AG04450 (cell line): ENCODE results near the gene NRBF2. TPM values are rescaled to one million over a fixed set of nuclear protein-coding genes. Genes with fewer than 3 reads are reported as not detected.

Source experiments
- CTCF ChIA-PET: fragments of 300-600, 350-600 bp; formaldehyde crosslinking; extraction: SDS; loops from one replicate; lab custom pipeline; 2022; ENCODE audit warnings: antibody characterized with exemption, inconsistent platforms; lab: Charles Lee
- POLR2A ChIA-PET: fragments of 350-600 bp; formaldehyde crosslinking; extraction: SDS; loops from one replicate; lab custom pipeline; 2021; ENCODE audit warnings: antibody characterized with exemption, inconsistent platforms; lab: Yijun Ruan, JAX
- DNase-seq: peaks from one replicate; pipeline ENCODE4 v3.0.0-alpha.2; 2011; ENCODE audit warnings: low read depth, low spot score
- H3K27ac ChIP-seq: one replicate; pipeline ENCODE4 v1.5.1; 2012; ENCODE audit warnings: low read depth, low read length, control low read depth
- H3K27me3 ChIP-seq: one replicate; pipeline ENCODE4 v1.6.0; 2012; ENCODE audit warnings: low read length; ENCODE audit not compliant: control insufficient read depth, insufficient read depth
- H3K4me3 ChIP-seq: 2 replicates; pipeline ENCODE4 v1.5.1; 2011; ENCODE audit warnings: mild to moderate bottlenecking, low read depth, low read length, control low read depth
- H3K9me3 ChIP-seq: 2 replicates; pipeline ENCODE4 v1.5.1; 2012; ENCODE audit warnings: low read length; ENCODE audit not compliant: control insufficient read depth, insufficient read depth
- CTCF ChIP-seq: IDR thresholded peaks from 2 replicates; pipeline ENCODE4 v1.5.1; 2011; ENCODE audit warnings: low read depth, low read length, control low read depth, inconsistent platforms
- polyA plus RNA-seq: library from polyadenylated mRNA; depleted of rRNA; stranded (reverse); fragments of >200 nt; gene quantifications from 2 replicates; pipeline ENCODE4 v1.2.3, GENCODE V29; 2011

The NRBF2 gene
- polyA plus RNA-seq, 1 experiment, result 34.5 TPM

DNA sequence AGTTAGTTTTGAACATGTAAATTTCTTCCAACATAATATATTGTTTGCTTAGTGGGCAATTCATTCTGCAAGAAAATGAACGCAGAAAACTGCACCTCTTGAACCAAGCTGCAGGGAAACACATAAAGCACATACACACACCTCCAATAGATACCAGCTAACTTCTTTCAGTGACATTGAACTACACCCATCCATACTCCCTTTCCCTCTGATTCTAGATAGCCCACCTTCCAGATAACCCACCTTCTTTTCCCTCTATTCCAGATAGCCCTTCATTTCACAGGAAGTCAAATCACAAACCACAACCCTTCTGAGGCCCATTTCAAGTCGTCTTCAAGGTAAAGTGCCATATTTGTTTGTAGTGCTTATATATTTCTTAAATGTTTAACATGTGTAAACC is 28.5 kb downstream of the NRBF2 start:
- DNase-seq, result no peak
- no peaks in the 10 kb centered on the region for H3K9me3 ChIP-seq
- POLR2A ChIA-PET, result no interaction called here

DNA sequence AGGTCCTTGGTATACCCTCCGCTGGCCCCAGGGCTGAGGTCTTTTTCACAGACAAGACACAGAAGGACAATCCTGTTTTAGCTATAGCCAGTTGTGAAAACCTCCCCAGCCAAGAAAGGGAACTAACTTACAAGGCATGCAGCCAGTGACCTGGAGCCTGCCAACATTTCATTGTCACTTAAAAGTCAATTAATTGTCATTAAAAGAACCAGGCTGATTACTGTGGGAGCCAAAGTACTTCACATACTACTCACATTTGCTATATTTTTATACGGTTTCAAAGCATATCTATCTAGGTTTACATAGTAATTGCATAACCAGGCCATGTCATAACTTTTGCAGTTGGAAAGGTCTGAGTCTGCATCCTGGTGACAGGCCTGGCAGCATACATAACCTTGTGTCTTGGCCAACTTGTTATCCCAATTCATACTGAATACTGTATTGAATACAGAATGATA is 31.1 kb downstream of the NRBF2 start:
- H3K9me3 ChIP-seq, result no peaks in the 10 kb centered on the region
- no peak for DNase-seq
- no peak overlapping the region for H3K4me3 ChIP-seq
- TF ChIP-seq CTCF, result no peak
- CTCF ChIA-PET, result interaction anchor here (1.9 to 10.6 kb wide), 3 partner anchors 467 to 564 kb away, joined by 4 to 363 read pairs (median 171); no protein-coding TSS in a partner anchor
- no peak overlapping the region for H3K27ac ChIP-seq
- POLR2A ChIA-PET, result no interaction called here
- H3K27me3 ChIP-seq, result no peaks in the 10 kb centered on the region

More for the DNA sequence above, 28.5 kb downstream of the NRBF2 start:
- CTCF ChIA-PET, result interaction anchor here (0.6 to 1.8 kb wide), 7 partner anchors 344 to 897 kb away, joined by 3 to 18 read pairs (median 4); no protein-coding TSS in a partner anchor
- H3K4me3 ChIP-seq, result no peak overlapping the region
- no peak for TF ChIP-seq CTCF
- H3K27me3 ChIP-seq, result no peaks in the 10 kb centered on the region
- H3K27ac ChIP-seq, result no peak overlapping the region

DNA sequence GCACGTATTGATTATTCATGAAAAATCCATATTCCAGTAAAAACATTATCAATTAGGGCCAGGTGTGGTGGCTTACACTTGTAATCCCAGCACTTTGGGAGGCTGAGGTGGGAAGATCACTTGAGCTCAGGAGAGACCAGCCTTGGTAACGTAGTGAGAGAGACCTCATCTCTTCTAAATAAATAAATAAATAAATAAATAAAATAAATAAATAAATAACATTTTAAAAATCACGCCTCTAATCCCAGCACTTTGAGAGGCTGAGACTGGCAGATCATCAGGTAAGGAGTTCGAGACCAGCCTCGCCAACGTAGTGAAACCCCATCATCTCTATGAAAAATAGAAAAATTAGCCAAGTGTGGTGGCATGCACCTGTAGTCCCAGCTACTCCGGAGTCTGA is 32.1 kb downstream of the NRBF2 start:
- TF ChIP-seq CTCF, result no peak
- ChIA-PET POLR2A (no interaction called here), CTCF (interaction anchor here (0.6 to 10.6 kb wide), 8 partner anchors 23 to 904 kb away, joined by 3 to 363 read pairs (median 16); no protein-coding TSS in a partner anchor)
- H3K27ac ChIP-seq, result no peak overlapping the region
- no peak overlapping the region for H3K4me3 ChIP-seq
- H3K9me3 ChIP-seq, result no peaks in the 10 kb centered on the region
- DNase-seq, result no peak
- H3K27me3 ChIP-seq, result no peaks in the 10 kb centered on the region

DNA sequence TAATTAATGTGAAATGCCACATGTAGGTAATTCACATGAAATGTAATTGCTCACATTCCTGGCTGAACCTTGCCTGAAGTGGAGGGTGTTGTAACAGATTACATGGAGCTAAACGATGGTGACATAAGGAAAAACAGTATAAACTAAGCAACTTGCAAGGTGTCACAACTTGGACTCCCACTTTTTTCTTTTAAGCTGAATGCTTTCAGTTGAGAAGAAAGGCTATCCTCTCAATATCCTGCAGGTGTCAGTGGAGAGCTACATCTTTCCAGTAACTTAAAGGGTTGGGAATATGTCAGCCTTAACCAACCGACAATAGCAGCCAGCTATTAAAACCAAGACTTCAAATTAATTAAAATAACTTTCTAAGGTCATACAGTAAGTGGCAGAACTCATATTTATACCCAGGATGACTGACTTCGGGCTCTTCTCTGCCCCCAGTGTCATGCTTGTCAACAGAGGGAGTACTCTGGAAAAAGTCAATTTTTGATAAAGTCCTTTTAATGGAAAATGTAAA is 33.7 kb downstream of the NRBF2 start:
- H3K9me3 ChIP-seq, result no peaks in the 10 kb centered on the region
- H3K27ac ChIP-seq, result no peak overlapping the region
- H3K27me3 ChIP-seq, result no peaks in the 10 kb centered on the region
- peak; percentile 92 for TF ChIP-seq CTCF
- H3K4me3 ChIP-seq, result no peak overlapping the region
- CTCF ChIA-PET, result interaction anchor here (0.5 to 10.6 kb wide), 85 partner anchors 8 to 902 kb away, joined by 3 to 363 read pairs (median 4); partner anchors contain the start of genes ADO and JMJD1C
- peak; percentile 65 for DNase-seq
- POLR2A ChIA-PET, result interaction anchor here (1.0 kb wide), 1 partner anchor 462 kb away, joined by 5 read pairs; no protein-coding TSS in a partner anchor

DNA sequence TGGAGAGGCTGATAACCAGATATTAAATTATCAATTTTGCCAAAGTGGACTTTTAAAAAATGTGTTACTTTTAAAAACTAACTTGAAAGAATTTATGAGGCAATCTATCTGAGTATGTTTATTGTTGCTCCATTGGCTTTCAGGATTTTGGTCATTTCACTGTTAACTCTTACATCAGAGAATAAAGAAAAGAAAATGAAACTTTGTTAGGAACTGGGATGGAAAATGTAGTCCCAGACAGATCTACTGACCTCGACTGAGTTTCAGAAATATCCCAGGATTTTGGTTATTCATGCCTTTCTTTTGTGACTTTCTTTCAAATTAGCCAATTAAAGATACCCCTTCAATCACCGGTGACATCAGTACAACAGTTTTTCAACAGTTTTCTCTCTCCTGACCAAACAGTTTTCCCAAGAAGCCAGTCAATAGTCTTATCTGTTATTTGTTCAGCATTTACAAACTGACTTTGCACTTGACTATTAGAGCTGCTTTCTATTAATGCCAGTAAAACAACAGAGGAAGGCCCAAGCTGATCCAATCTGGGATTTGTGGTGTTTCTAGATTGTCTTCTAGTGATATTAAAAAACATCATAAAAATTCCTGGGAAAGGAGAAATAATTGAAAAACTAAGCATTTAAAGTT is 35.8 kb downstream of the NRBF2 start:
- POLR2A ChIA-PET, result no interaction called here
- CTCF ChIA-PET, result interaction anchor here (0.6 to 10.6 kb wide), 5 partner anchors 11 to 549 kb away, joined by 3 to 363 read pairs (median 24); no protein-coding TSS in a partner anchor
- no peak for DNase-seq
- no peaks in the 10 kb centered on the region for H3K27me3 ChIP-seq
- TF ChIP-seq CTCF, result no peak
- no peak overlapping the region for H3K27ac ChIP-seq
- H3K9me3 ChIP-seq, result no peaks in the 10 kb centered on the region
- no peak overlapping the region for H3K4me3 ChIP-seq
